DMS153 (cell line): ENCODE results near the gene PAK5.

ENCODE experiments used
- DNase-seq: peaks from one replicate; lab custom pipeline; 2025; lab: John Stamatoyannopoulos, UW

The PAK5 gene

DNA sequence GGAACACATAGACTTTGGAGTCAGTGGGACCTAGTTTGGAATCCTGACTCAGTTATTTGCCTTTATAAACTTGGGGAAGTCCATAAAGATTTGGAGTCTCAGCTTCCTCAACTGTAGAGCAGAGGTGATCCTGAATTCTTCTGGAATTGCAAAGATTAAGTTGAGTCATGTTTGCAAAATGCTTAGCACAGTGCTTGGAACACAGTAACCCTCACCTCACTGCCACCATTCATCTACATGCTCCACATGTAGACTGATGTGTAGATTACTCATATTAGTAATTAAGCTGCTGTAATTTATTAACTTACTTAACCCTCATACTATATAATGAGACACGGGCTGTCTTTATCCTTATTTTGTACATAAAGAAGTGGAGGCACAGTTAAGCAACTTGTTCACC, 263.0 kb downstream of the PAK5 start:
- no peak for DNase-seq

DNA sequence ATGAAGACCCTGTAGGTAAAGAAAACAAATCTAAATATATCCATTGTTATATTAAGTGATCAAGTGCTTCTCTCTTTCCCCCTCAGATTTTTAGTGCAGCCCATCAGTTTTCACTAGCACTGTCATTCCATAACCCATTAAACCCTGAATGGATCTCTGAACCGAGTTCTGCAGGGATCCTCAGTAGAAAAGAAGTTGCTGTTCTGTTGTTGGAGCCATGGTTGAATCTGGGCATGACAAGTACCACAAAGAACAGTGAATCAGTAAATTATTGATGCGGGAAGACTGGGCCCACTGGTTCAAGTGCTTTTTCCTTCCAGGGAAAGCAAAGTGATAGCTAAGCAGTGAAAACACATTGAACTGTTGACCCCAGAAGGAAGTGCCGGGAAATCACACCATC, 264.1 kb downstream of the PAK5 start:
- no peak for DNase-seq

- DNase-seq = no peak
Observed at GRCh38 chr20:9574181-9574580, 264.7 kb downstream of the PAK5 start.

GRCh38 chr20:9573335-9574151, 265.3 kb downstream of the PAK5 start:
- no peak for DNase-seq

GRCh38 chr20:9572670-9573069, 266.2 kb downstream of the PAK5 start:
- no peak for DNase-seq

- DNase-seq = no peak
Observed at GRCh38 chr20:9571783-9572182, 267.1 kb downstream of the PAK5 start.

GRCh38 chr20:9570612-9571011, 268.3 kb downstream of the PAK5 start:
- DNase-seq = no peak

GRCh38 chr20:9566977-9567376, 271.9 kb downstream of the PAK5 start:
- DNase-seq = no peak

- DNase-seq = no peak
Observed at GRCh38 chr20:9565910-9566550, 272.8 kb downstream of the PAK5 start.

DNA sequence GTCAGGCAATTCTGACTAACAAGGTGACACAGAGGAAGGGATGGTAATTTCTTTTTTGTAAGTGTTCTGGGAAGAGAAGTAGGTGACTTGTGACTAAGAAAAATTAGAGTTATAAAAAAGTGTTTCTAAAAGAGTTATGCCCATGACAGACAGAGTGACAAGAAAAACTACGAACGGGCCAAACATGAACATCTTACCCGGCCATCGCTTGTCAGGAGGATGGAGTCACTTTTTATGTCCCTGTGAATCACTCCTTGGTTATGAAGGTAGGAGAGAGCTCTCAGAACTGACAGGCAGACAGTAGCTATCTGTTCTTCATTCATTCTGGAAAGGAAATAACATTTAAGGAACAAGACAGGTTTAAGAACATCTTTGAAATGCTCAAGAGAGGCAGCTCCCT, 281.5 kb downstream of the PAK5 start:
- DNase-seq = no peak

DNA sequence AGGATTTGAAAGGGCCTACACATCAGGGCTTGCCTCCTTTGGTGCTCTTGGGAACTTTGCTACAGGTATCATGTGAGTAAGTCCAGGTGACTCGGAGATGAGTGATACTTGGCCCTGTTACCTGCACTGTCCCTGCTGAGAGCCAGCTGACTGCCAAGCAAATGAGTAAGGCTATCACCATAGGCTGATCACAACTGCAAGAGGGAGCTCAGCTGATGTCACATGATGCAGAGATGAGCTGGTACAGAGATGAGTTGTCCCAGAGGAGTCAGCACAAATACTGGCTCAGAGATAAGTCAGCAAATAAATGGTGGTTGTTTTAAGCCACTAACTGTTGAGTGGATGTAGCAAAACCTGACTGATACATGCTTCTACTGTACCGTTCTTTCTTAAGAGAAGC, 283.1 kb downstream of the PAK5 start:
- DNase-seq = no peak

GRCh38 chr20:9551808-9552550, 286.9 kb downstream of the PAK5 start:
- no peak for DNase-seq

DNA sequence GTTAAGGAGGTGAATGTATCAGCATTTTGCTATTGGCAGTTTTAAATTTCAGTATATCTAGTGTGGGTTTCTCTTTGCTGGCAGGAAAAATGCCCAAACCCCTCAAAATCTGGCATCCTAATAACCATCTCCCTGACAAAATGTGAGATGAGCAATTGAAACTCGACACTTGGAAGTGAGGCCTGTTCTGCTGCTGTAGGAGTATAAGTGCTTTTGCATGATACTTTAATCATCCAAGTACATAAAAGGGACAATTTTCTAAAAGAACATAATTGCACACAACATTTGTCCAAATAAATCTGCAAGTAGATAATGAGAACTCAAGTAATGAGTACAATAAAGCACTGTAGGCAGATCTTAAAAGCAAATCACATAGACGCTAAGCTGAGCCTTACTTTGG, 288.0 kb downstream of the PAK5 start:
- DNase-seq = no peak

DNA sequence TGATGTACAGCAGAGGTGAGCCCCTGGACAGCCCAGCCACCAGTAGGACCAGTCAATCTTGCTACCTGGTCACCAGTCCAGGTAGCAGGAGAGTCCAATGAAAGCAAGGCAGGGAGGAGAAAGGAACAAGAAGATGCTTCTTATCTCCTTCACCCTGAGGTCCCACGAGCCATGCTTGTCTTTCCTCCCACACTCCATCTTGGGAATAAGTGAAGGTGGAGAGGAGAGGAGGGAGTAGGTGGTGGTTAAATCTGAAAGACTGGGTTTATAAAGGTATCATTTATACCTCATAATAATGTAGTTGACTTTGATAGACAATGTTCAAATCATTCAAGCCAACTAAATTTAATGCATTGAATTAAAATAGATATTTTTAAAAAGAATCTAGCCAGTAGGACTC, 288.6 kb downstream of the PAK5 start:
- no peak for DNase-seq

GRCh38 chr20:9543214-9543613, 295.7 kb downstream of the PAK5 start:
- DNase-seq = no peak

DNA sequence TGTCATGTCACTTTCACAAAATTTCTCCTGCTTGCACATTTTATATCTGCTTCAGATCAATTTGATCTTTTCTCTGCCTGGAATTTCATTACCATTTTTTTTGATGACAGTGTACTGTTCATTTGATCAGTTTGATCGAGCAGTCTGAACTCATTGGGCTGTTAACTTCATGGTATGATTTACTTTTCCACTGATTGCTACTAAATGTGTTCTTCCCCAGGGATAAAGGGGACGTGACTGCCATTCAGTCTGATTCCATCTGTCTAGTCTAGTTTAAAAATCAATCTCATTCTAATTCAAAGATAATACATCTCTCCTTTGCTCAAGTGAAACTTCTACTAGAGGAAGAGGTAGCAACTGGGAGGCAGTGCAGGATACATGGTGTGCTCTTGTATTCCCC, 303.4 kb downstream of the PAK5 start:
- DNase-seq = no peak

GRCh38 chr20:9534025-9534424, 304.9 kb downstream of the PAK5 start:
- DNase-seq = no peak

DNA sequence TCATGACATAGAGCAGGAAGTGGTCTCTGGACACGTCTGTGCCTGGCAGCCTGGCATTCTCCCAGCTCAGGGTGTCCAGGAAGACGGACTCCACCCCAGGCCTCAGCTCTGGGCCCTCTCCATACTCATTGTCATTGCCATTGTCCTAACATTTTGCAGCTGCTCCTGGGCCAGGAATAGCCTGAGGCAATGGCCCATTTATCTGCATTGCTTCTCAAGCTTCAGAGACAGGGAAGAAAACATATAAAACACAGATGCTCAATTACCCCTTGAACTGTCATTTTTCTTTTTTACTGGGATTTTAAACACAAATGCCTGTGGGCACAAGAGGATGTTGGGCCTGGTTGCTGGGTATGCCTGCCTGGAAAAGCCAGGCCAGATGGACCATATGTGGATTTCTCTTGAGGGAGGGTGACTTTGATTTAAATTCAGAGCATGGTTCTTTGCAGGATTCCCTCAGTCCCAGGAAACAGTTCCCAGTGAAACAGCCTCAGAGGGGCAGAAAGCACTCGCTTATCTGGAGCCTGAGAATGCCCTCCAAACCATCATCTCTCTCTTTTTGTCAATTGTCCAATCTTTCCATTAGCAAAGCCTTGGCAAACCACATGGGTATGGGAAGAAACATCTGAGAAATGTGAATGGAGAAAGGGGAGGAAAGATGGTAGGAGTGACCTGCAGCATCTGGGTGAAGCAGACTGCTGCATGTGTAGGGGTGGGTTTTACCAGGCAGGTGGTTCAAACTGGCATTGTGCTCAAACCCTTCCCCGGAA, 306.6 kb downstream of the PAK5 start:
- DNase-seq = peak; percentile 69

- DNase-seq = no peak
Observed at GRCh38 chr20:9531581-9531980, 307.3 kb downstream of the PAK5 start.

DNA sequence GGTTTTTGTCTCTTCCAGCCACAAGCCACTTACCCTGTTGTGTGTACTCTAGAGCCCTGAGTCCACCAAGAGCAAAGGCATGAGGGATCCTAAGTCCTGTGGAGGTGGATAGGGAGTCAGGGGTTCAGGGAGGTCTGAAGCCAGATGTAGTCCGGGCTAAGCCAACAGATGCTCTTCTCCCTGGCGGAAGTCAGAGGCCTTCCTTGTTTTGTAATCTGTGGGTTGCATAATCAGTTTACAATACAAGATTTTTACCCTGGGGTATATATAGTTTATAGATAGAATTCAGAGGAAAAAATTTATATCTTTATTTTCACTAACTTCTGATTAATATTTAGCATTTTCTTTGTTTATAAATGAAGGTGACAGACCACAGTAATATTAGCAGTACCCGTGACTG, 315.2 kb downstream of the PAK5 start:
- DNase-seq = no peak

GRCh38 chr20:9520086-9520485, 318.8 kb downstream of the PAK5 start:
- DNase-seq = no peak

DNA sequence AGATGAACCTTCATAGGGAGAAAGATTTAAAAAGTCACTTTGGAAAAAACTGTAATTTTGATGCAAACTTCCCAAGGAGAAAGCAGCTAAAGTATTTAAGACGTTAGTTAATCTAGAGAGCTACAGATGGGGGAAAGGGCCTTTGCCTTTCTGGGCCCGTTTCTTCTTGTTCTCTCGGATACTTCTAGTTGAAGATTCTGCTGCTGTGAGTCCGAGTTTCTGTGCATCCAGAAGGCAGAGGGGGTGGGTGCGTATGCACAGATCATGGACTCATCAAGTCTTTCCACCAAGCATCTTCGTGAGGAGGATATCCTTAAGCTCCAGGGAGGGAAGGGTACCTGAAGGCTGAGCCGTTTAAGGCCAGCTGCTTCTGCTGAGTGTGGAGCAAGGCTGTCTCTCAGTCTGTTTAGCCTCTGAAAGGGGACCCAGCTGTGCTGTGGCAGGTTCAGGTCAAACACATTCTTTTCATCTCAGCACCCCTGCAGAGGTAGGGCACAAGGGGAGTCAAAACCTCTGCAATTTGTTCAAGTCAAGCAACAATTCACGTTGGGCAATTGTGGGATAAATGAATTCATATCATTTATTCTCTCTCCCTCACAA, 320.2 kb downstream of the PAK5 start:
- DNase-seq = no peak
